WTC11 (cell line): ENCODE results near the gene ZFAND3. TPM values are rescaled to one million over a fixed set of nuclear protein-coding genes. Genes with fewer than 3 reads are reported as not detected.

Experiments
- ATAC-seq: fragments of 200-7000 bp; cut with Tn5 transposase; 2 replicates; pipeline ENCODE4 v1.10.0; 2021; ENCODE audit warnings: mild to moderate bottlenecking, moderate library complexity
- CTCF ChIA-PET: fragments of 300-600 bp; sonication (Branson Sonifier 250); formaldehyde crosslinking; loops from one replicate; lab custom pipeline; 2021; ENCODE audit warnings: antibody characterized with exemption; lab: Charles Lee
- POLR2A ChIA-PET: fragments of 350-600 bp; sonication (Branson Sonifier 250); formaldehyde crosslinking; loops from one replicate; lab custom pipeline; 2021; ENCODE audit warnings: antibody characterized with exemption; lab: Charles Lee
- DNase-seq: peaks from one replicate; pipeline ENCODE4 v3.0.0; 2021; ENCODE audit warnings: low spot score
- H3K27ac Mint-ChIP-seq: 2 replicates; pipeline ENCODE4 v1.8.0; 2021; ENCODE audit warnings: mixed read lengths
- H3K27me3 Mint-ChIP-seq: 2 replicates; pipeline ENCODE4 v1.8.0; 2021; ENCODE audit warnings: low read depth, mild to moderate bottlenecking, moderate library complexity, mixed read lengths
- H3K36me3 Mint-ChIP-seq: 2 replicates; pipeline ENCODE4 v1.8.0; 2021; ENCODE audit warnings: mixed read lengths
- H3K4me1 Mint-ChIP-seq: 2 replicates; pipeline ENCODE4 v1.8.0; 2022; ENCODE audit warnings: mixed read lengths
- H3K4me3 Mint-ChIP-seq: 2 replicates; pipeline ENCODE4 v1.8.0; 2021; ENCODE audit warnings: mild to moderate bottlenecking, moderate library complexity, mixed read lengths
- H3K9me3 Mint-ChIP-seq: 2 replicates; pipeline ENCODE4 v1.8.0; 2021; ENCODE audit warnings: mixed read lengths
- ATF1 ChIP-seq: sonication (generic); formaldehyde crosslinking; IDR thresholded peaks from 2 replicates; pipeline ENCODE4 v1.8.1; 2023; ENCODE audit warnings: mild to moderate bottlenecking, moderate library complexity, missing genetic modification reagents
- CBFB ChIP-seq: sonication (generic); formaldehyde crosslinking; IDR thresholded peaks from 2 replicates; pipeline ENCODE4 v1.8.1; 2022; ENCODE audit warnings: mild to moderate bottlenecking, low read depth, missing genetic modification reagents
- CTCF ChIP-seq: fragments of 200-600 bp; IDR thresholded peaks from 2 replicates; pipeline ENCODE4 v1.8.0; 2022; ENCODE audit warnings: antibody characterized with exemption
- EMX1 ChIP-seq: fragments of 250-450 bp; sonication (Bioruptor Pico); IDR thresholded peaks from 2 replicates; pipeline ENCODE4 v1.8.0; 2021; ENCODE audit warnings: mild to moderate bottlenecking
- ETV6 ChIP-seq: sonication (generic); formaldehyde crosslinking; IDR thresholded peaks from 2 replicates; pipeline ENCODE4 v1.8.1; 2022; ENCODE audit warnings: mild to moderate bottlenecking, missing genetic modification reagents
- FOXJ3 ChIP-seq: sonication (generic); formaldehyde crosslinking; IDR thresholded peaks from 2 replicates; pipeline ENCODE4 v1.9.0; 2021; ENCODE audit warnings: missing genetic modification reagents, mild to moderate bottlenecking, borderline replicate concordance
- KAT7 ChIP-seq: sonication (generic); formaldehyde crosslinking; IDR thresholded peaks from 2 replicates; pipeline ENCODE4 v1.8.1; 2023; ENCODE audit warnings: missing genetic modification reagents, mild to moderate bottlenecking, borderline replicate concordance
- MXD4 ChIP-seq: fragments of 250-450 bp; sonication (Bioruptor Pico); IDR thresholded peaks from 2 replicates; pipeline ENCODE4 v1.8.0; 2021; ENCODE audit warnings: mild to moderate bottlenecking, moderate library complexity, borderline replicate concordance
- OVOL2 ChIP-seq: fragments of 250-450 bp; sonication (Bioruptor Pico); IDR thresholded peaks from 2 replicates; pipeline ENCODE4 v1.9.0; 2021; ENCODE audit warnings: mild to moderate bottlenecking, borderline replicate concordance
- PRRX2 ChIP-seq: fragments of 250-450 bp; sonication (Bioruptor Pico); IDR thresholded peaks from 2 replicates; pipeline ENCODE4 v1.8.0; 2021; ENCODE audit warnings: mild to moderate bottlenecking
- RORB ChIP-seq: fragments of 250-450 bp; sonication (Bioruptor Pico); IDR thresholded peaks from 2 replicates; pipeline ENCODE4 v1.9.0; 2021; ENCODE audit warnings: mild to moderate bottlenecking
- SMAD4 ChIP-seq: sonication (generic); formaldehyde crosslinking; IDR thresholded peaks from 2 replicates; pipeline ENCODE4 v1.8.0; 2022; ENCODE audit warnings: mild to moderate bottlenecking, missing genetic modification reagents
- TCF7 ChIP-seq: sonication (generic); formaldehyde crosslinking; IDR thresholded peaks from 2 replicates; pipeline ENCODE4 v1.8.0; 2022; ENCODE audit warnings: mild to moderate bottlenecking, low read depth, missing genetic modification reagents, moderate library complexity
- TEAD1 ChIP-seq: sonication (generic); formaldehyde crosslinking; IDR thresholded peaks from 2 replicates; pipeline ENCODE4 v1.8.0; 2022; ENCODE audit warnings: mild to moderate bottlenecking, missing genetic modification reagents
- TEAD4 ChIP-seq: sonication (generic); formaldehyde crosslinking; IDR thresholded peaks from 2 replicates; pipeline ENCODE4 v1.8.0; 2022; ENCODE audit warnings: mild to moderate bottlenecking, missing genetic modification reagents
- TP53 ChIP-seq: sonication (generic); formaldehyde crosslinking; IDR thresholded peaks from 2 replicates; pipeline ENCODE4 v1.8.1; 2023; ENCODE audit warnings: mild to moderate bottlenecking, missing genetic modification reagents
- ZNF263 ChIP-seq: sonication (generic); formaldehyde crosslinking; IDR thresholded peaks from 2 replicates; pipeline ENCODE4 v1.8.1; 2022; ENCODE audit warnings: low read depth, mild to moderate bottlenecking, moderate library complexity, missing genetic modification reagents
- ZNF317 ChIP-seq: sonication (generic); formaldehyde crosslinking; IDR thresholded peaks from 2 replicates; pipeline ENCODE4 v1.8.1; 2023; ENCODE audit warnings: low read depth, mild to moderate bottlenecking, moderate library complexity, missing genetic modification reagents, borderline replicate concordance
- ZNF416 ChIP-seq: fragments of 250-450 bp; sonication (Bioruptor Pico); IDR thresholded peaks from 2 replicates; pipeline ENCODE4 v1.9.0; 2021; ENCODE audit warnings: mild to moderate bottlenecking, inconsistent platforms
- ZNF423 ChIP-seq: fragments of 250-450 bp; sonication (Bioruptor Pico); IDR thresholded peaks from 2 replicates; pipeline ENCODE4 v2.1.2; 2022; ENCODE audit warnings: mild to moderate bottlenecking, moderate library complexity
- ZSCAN18 ChIP-seq: fragments of 250-450 bp; sonication (Bioruptor Pico); IDR thresholded peaks from 2 replicates; pipeline ENCODE4 v2.1.2; 2022; ENCODE audit warnings: mild to moderate bottlenecking, moderate library complexity
- total RNA-seq: library from RNA; stranded (reverse); gene quantifications from 3 replicates; pipeline ENCODE4 v1.2.3, GENCODE V29; 2021
- TF ChIP-seq, protein P1 (sequence below): sonication (generic); formaldehyde crosslinking; IDR thresholded peaks from 2 replicates; pipeline ENCODE4 v1.8.1; 2023; ENCODE audit warnings: mild to moderate bottlenecking, missing genetic modification reagents, moderate library complexity
- TF ChIP-seq, protein P2 (sequence below): sonication (generic); formaldehyde crosslinking; conservative IDR thresholded peaks from 2 replicates; pipeline ENCODE4 v1.8.1; 2022; ENCODE audit warnings: mild to moderate bottlenecking, missing genetic modification reagents
- TF ChIP-seq, protein P3 (sequence below): sonication (generic); formaldehyde crosslinking; IDR thresholded peaks from 2 replicates; pipeline ENCODE4 v1.8.0; 2023; ENCODE audit warnings: missing genetic modification reagents

Gene ZFAND3
- total RNA-seq, 1 experiment from 2014 or later, result 50.3 TPM

GRCh38 chr6:37785663-37786270, 33.8 kb upstream of the ZFAND3 start:
- DNase-seq (no peak), ATAC-seq (no peak)
- POLR2A ChIA-PET, result interaction anchor here (0.7 to 2.6 kb wide), 2 partner anchors 33 to 82 kb away, joined by 3 to 13 read pairs; partner anchors contain the start of gene ZFAND3
- Mint-ChIP-seq H3K9me3 (no peaks in the 10 kb centered on the region), H3K27ac (no peak overlapping the region), H3K4me3 (peak overlapping the region; percentile 5; the same call in 1 of the 2 replicates), H3K27me3 (peaks cover 42% of the 10 kb centered on the region), H3K4me1 (peaks cover 50% of the 10 kb centered on the region), H3K36me3 (no peaks in the 10 kb centered on the region)
- TF ChIP-seq RORB (CRISPR knock-in tag) (no peak), CTCF (no peak), CBFB (no peak), ZNF416 (CRISPR knock-in tag) (no peak), ZNF317 (CRISPR knock-in tag) (no peak), ZNF263 (CRISPR knock-in tag) (no peak), TCF7 (CRISPR knock-in tag) (no peak), ATF1 (no peak)
- TF ChIP-seq, protein P1, sequence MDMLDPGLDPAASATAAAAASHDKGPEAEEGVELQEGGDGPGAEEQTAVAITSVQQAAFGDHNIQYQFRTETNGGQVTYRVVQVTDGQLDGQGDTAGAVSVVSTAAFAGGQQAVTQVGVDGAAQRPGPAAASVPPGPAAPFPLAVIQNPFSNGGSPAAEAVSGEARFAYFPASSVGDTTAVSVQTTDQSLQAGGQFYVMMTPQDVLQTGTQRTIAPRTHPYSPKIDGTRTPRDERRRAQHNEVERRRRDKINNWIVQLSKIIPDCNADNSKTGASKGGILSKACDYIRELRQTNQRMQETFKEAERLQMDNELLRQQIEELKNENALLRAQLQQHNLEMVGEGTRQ (CRISPR knock-in tag), result no peak
- TF ChIP-seq, all 79 proteins: peak for 0
- CTCF ChIA-PET, result interaction anchor here (0.6 to 1.2 kb wide), 4 partner anchors 21 to 200 kb away, joined by 3 to 4 read pairs (median 3); no protein-coding TSS in a partner anchor

GRCh38 chr6:37787216-37787615, 32.3 kb upstream of the ZFAND3 start:
- Mint-ChIP-seq H3K9me3 (no peaks in the 10 kb centered on the region), H3K27ac (no peak overlapping the region), H3K4me3 (no peak overlapping the region), H3K36me3 (no peaks in the 10 kb centered on the region), H3K4me1 (peaks cover 61% of the 10 kb centered on the region), H3K27me3 (peaks cover 31% of the 10 kb centered on the region)
- CTCF ChIA-PET, result no interaction called here
- ATAC-seq, result no peak
- no peak for TF ChIP-seq ETV6 (CRISPR knock-in tag)
- TF ChIP-seq, protein P2, sequence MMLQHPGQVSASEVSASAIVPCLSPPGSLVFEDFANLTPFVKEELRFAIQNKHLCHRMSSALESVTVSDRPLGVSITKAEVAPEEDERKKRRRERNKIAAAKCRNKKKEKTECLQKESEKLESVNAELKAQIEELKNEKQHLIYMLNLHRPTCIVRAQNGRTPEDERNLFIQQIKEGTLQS (CRISPR knock-in tag), result no peak
- TF ChIP-seq, protein P3, sequence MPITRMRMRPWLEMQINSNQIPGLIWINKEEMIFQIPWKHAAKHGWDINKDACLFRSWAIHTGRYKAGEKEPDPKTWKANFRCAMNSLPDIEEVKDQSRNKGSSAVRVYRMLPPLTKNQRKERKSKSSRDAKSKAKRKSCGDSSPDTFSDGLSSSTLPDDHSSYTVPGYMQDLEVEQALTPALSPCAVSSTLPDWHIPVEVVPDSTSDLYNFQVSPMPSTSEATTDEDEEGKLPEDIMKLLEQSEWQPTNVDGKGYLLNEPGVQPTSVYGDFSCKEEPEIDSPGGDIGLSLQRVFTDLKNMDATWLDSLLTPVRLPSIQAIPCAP (CRISPR knock-in tag), result no peak
- TF ChIP-seq ZNF416 (CRISPR knock-in tag), result no peak
- no peak for TF ChIP-seq TEAD1 (CRISPR knock-in tag)
- no peak for TF ChIP-seq MXD4 (CRISPR knock-in tag)
- no peak for TF ChIP-seq TP53
- no peak for TF ChIP-seq RORB (CRISPR knock-in tag)
- TF ChIP-seq ZSCAN18, result no peak
- DNase-seq, result no peak
- POLR2A ChIA-PET, result interaction anchor here (0.6 kb wide), 1 partner anchor 31 kb away, joined by 3 read pairs; no protein-coding TSS in a partner anchor

GRCh38 chr6:37788259-37788658, 31.3 kb upstream of the ZFAND3 start:
- Mint-ChIP-seq H3K27ac (no peak overlapping the region), H3K4me1 (peaks cover 55% of the 10 kb centered on the region), H3K4me3 (no peak overlapping the region), H3K36me3 (no peaks in the 10 kb centered on the region), H3K27me3 (peaks cover 28% of the 10 kb centered on the region), H3K9me3 (no peaks in the 10 kb centered on the region)
- TF ChIP-seq ZNF423 (CRISPR knock-in tag) (no peak), SMAD4 (CRISPR knock-in tag) (no peak), PRRX2 (CRISPR knock-in tag) (no peak), OVOL2 (CRISPR knock-in tag) (no peak), TEAD4 (CRISPR knock-in tag) (no peak), MXD4 (CRISPR knock-in tag) (no peak), TEAD1 (CRISPR knock-in tag) (no peak), EMX1 (CRISPR knock-in tag) (no peak), KAT7 (CRISPR knock-in tag) (no peak), FOXJ3 (CRISPR knock-in tag) (no peak)
- ChIA-PET CTCF (interaction anchor here (1.0 kb wide), 1 partner anchor 83 kb away, joined by 3 read pairs; no protein-coding TSS in a partner anchor), POLR2A (no interaction called here)
- DNase-seq (no peak), ATAC-seq (no peak)
